Peyer's patch (tissue), 4 donors: ENCODE results near the gene DOCK8.
"Not testable (repeated sequence)": the region's sequence is repeated elsewhere in the genome, so short reads cannot be mapped to it uniquely, and the experiment has no call there.

ENCODE experiments used
- CTCF ChIP-seq, 6 experiments: fragments of 450-650 bp in 4 of 6; fragments of 200-600 bp in 2 of 6; sonication (generic) in 1 of 6; IDR thresholded peaks; one replicate each; pipeline ENCODE4 v1.5.1; 2017 to 2019; ENCODE audit warnings: antibody characterized with exemption in 6 of 6, mild to moderate bottlenecking in 3 of 6, moderate library complexity in 1 of 6
- POLR2A ChIP-seq, 2 donors: fragments of 450-650 bp; IDR thresholded peaks; one replicate each; pipeline ENCODE4 v1.5.1; 2017; ENCODE audit warnings: antibody characterized with exemption in 2 of 2, mild to moderate bottlenecking in 2 of 2, moderate library complexity in 2 of 2

GRCh38 chr9:219036-219435 is 4.4 kb downstream of the DOCK8 start:
- TF ChIP-seq CTCF, POLR2A (IDR thresholded peaks at IDR 0.05): not testable (repeated sequence)
